SHP77 (cell line): ENCODE measurements around the gene ST8SIA2.

ENCODE experiments used
- DNase-seq, 2 experiments: peaks; one replicate each; lab custom pipeline; 2025; lab: John Stamatoyannopoulos, UW

The ST8SIA2 gene

GRCh38 chr15:92399271-92399950 is 5.7 kb downstream of the ST8SIA2 start:
- no peak for DNase-seq

- no peak for DNase-seq
Observed at GRCh38 chr15:92400573-92400972, 6.9 kb downstream of the ST8SIA2 start.

- DNase-seq = no peak
Observed at GRCh38 chr15:92400980-92401787, 7.5 kb downstream of the ST8SIA2 start.

- DNase-seq = no peak
Observed at GRCh38 chr15:92402751-92403150, 9.1 kb downstream of the ST8SIA2 start.

GRCh38 chr15:92405942-92406341 is 12.3 kb downstream of the ST8SIA2 start:
- no peak for DNase-seq

GRCh38 chr15:92407321-92407720 is 13.6 kb downstream of the ST8SIA2 start:
- no peak for DNase-seq

GRCh38 chr15:92407916-92408315 is 14.2 kb downstream of the ST8SIA2 start:
- DNase-seq = no peak

GRCh38 chr15:92409006-92409405 is 15.3 kb downstream of the ST8SIA2 start:
- DNase-seq = no peak

GRCh38 chr15:92409521-92409920 is 15.8 kb downstream of the ST8SIA2 start:
- no peak for DNase-seq

- DNase-seq = no peak
Observed at GRCh38 chr15:92410537-92410936, 16.9 kb downstream of the ST8SIA2 start.

- DNase-seq = no peak
Observed at GRCh38 chr15:92411256-92411655, 17.6 kb downstream of the ST8SIA2 start.

GRCh38 chr15:92413510-92413909 is 19.8 kb downstream of the ST8SIA2 start:
- no peak for DNase-seq

- no peak for DNase-seq
Observed at GRCh38 chr15:92415639-92416297, 22.1 kb downstream of the ST8SIA2 start.

- DNase-seq = no peak
Observed at GRCh38 chr15:92416557-92416956, 22.9 kb downstream of the ST8SIA2 start.

- DNase-seq = no peak
Observed at GRCh38 chr15:92417716-92418115, 24.0 kb downstream of the ST8SIA2 start.

- no peak for DNase-seq
Observed at GRCh38 chr15:92418864-92419263, 25.2 kb downstream of the ST8SIA2 start.

- DNase-seq = no peak
Observed at GRCh38 chr15:92421976-92422375, 28.3 kb downstream of the ST8SIA2 start.

GRCh38 chr15:92425578-92426225 is 32.0 kb downstream of the ST8SIA2 start:
- no peak for DNase-seq

GRCh38 chr15:92429378-92430068 is 35.8 kb downstream of the ST8SIA2 start:
- no peak for DNase-seq

GRCh38 chr15:92430069-92430440 is 36.4 kb downstream of the ST8SIA2 start:
- DNase-seq = no peak

GRCh38 chr15:92435145-92435544 is 41.5 kb downstream of the ST8SIA2 start:
- no peak for DNase-seq

GRCh38 chr15:92438471-92438870 is 44.8 kb downstream of the ST8SIA2 start:
- no peak for DNase-seq
